WI38 (cell line): ENCODE measurements around the gene DTX3L.

ENCODE experiments used
- H3K4me3 ChIP-seq: 2 replicates; pipeline ENCODE4 v1.5.1; 2011; ENCODE audit warnings: low read depth, mild to moderate bottlenecking, control low read depth, low read length
- CTCF ChIP-seq: IDR thresholded peaks from 2 replicates; pipeline ENCODE4 v1.5.1; 2012; ENCODE audit warnings: low read depth, mild to moderate bottlenecking, control low read depth, low read length

The DTX3L gene

DNA sequence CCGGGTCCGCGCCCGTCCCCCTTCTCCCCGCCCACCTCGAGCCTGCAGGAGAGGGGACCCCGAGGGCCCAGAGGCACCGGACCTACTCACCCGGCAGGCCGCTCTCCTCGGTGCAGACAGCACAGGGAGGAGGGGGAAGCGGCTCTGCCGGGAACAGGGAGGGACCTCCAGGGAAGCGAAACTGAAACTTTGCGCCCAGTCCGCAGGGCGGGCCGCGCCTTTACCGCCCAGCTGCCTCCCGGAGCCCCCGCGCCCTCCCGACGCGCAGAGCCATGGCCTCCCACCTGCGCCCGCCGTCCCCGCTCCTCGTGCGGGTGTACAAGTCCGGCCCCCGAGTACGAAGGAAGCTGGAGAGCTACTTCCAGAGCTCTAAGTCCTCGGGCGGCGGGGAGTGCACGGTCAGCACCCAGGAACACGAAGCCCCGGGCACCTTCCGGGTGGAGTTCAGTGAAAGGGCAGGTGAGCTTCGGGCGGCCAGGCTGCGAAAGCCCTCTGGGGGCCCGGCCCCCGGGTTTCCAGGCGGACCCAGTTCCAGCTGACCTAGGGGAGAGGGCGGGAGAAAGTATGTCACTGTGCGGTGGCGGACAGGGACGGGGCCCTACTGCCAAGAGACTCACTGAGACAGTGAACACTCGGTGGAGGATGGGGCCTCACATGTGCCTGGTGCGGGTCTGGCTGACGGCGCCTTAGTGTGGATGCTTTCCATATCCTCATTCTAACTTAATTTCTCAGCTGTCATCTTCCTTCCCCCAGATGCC lies at the start of gene DTX3L, which contains the start of gene PARP9:
Gene DTX3L, plus strand, starts transcription at position 184 of the 758 bp plus-strand sequence. Its CDS starts 89 bp downstream, at position 273.
Gene PARP9, minus strand, starts transcription at position 146 of the 758 bp plus-strand sequence. CDS start 4,680 bp downstream, outside the sequence.
- peak within 1 kb of the TSS; percentile 85 for H3K4me3 ChIP-seq
- no peak for TF ChIP-seq CTCF

GRCh38 chr3:122515020-122515468 lies 49.1 kb upstream of the DTX3L start:
- H3K4me3 ChIP-seq, result peak overlapping the region; percentile 77
- no peak for TF ChIP-seq CTCF

DNA sequence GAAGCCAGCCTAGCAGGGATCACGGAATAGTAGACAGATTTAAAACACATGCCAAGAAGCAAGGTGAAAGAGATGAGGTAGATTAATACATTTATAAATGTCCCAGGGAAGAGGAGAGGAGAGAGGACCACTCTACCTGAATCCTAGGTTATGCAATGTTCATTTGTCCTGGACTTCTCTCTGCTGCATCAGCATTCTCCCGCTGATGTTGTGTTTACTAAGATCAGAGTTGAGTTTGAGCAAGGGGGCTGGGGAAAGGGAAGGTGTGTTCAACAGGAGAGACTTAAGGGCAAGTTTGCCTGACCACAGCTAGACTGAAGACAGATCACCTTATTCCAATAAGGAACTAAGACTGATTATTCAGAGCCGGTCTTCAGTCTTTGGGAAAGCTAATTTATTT lies 48.3 kb upstream of the DTX3L start:
- H3K4me3 ChIP-seq, result no peak overlapping the region
- no peak for TF ChIP-seq CTCF

GRCh38 chr3:122516846-122517360 lies 47.2 kb upstream of the DTX3L start:
- H3K4me3 ChIP-seq, result no peak overlapping the region
- TF ChIP-seq CTCF, result no peak

- TF ChIP-seq CTCF, result no peak
- no peak overlapping the region for H3K4me3 ChIP-seq
Measured at GRCh38 chr3:122519693-122520092, 44.4 kb upstream of the DTX3L start.

DNA sequence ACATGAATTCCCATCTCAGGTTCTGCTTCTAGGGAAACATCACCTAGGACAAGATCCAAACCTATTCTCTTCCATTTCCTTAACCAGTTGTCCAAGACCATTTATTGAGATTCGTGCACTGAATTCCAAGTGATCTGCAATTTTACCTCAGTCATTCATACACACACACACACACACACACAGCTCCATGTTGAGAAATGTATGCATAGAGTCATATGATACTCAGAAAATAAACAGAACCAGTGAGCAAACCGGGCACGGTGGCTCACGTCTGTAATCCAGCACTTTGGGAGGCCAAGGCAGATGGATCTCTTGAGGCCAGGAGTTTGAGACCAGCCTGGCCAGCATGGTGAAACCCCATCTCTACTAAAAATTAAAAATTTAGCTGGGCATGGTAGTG lies 43.3 kb upstream of the DTX3L start:
- H3K4me3 ChIP-seq, result no peak overlapping the region
- TF ChIP-seq CTCF, result no peak

GRCh38 chr3:122523317-122523716 lies 40.8 kb upstream of the DTX3L start:
- no peak for TF ChIP-seq CTCF
- H3K4me3 ChIP-seq, result no peak overlapping the region
